Measurements from ENCODE around the gene PLCB1.
A peak's percentile ranks its signal among the peaks of the same experiment; 100 is the strongest.
"Not testable (repeated sequence)": the region's sequence is repeated elsewhere in the genome, so short reads cannot be mapped to it uniquely, and the experiment has no call there.

PLCB1 gene

GRCh38 chr20:8368670-8369069 is 236.6 kb downstream of the PLCB1 start:
- no peak for DNase-seq (ENCODE audit: low spot score)

GRCh38 chr20:8369311-8369710 is 237.2 kb downstream of the PLCB1 start:
- DNase-seq (ENCODE audit: low spot score): no peak

GRCh38 chr20:8370774-8371173 is 238.7 kb downstream of the PLCB1 start:
- DNase-seq (ENCODE audit: low spot score): peak; percentile 37

GRCh38 chr20:8372824-8373380 is 240.8 kb downstream of the PLCB1 start:
- DNase-seq (ENCODE audit: low spot score): no peak

GRCh38 chr20:8373579-8373978 is 241.5 kb downstream of the PLCB1 start:
- DNase-seq (ENCODE audit: low spot score): no peak

- no peak for DNase-seq (ENCODE audit: low spot score)
These were observed 243.8 kb downstream of the PLCB1 start for GRCh38 chr20:8375898-8376297.

GRCh38 chr20:8376940-8377339 is 244.9 kb downstream of the PLCB1 start:
- no peak for DNase-seq (ENCODE audit: low spot score)

- not testable (repeated sequence) for DNase-seq (ENCODE audit: low spot score)
These were observed 247.1 kb downstream of the PLCB1 start for GRCh38 chr20:8379125-8379524.

- peak; percentile 28 for DNase-seq (ENCODE audit: low spot score)
These were observed 253.2 kb downstream of the PLCB1 start for GRCh38 chr20:8385247-8385646.

- DNase-seq (ENCODE audit: low spot score): no peak
These were observed 254.9 kb downstream of the PLCB1 start for GRCh38 chr20:8386991-8387390.

- no peak for DNase-seq (ENCODE audit: low spot score)
These were observed 256.1 kb downstream of the PLCB1 start for GRCh38 chr20:8388141-8388540.

GRCh38 chr20:8388707-8389106 is 256.6 kb downstream of the PLCB1 start:
- peak; percentile 50 for DNase-seq (ENCODE audit: low spot score)

- DNase-seq (ENCODE audit: low spot score): peak; percentile 55
These were observed 257.4 kb downstream of the PLCB1 start for GRCh38 chr20:8389381-8390036.

GRCh38 chr20:8390037-8390433 is 258.0 kb downstream of the PLCB1 start:
- DNase-seq (ENCODE audit: low spot score): no peak

GRCh38 chr20:8390500-8390899 is 258.4 kb downstream of the PLCB1 start:
- DNase-seq (ENCODE audit: low spot score): no peak

GRCh38 chr20:8393381-8393780 is 261.3 kb downstream of the PLCB1 start:
- DNase-seq (ENCODE audit: low spot score): no peak

GRCh38 chr20:8394308-8394945 is 262.4 kb downstream of the PLCB1 start:
- no peak for DNase-seq (ENCODE audit: low spot score)

GRCh38 chr20:8395956-8396355 is 263.9 kb downstream of the PLCB1 start:
- no peak for DNase-seq (ENCODE audit: low spot score)

GRCh38 chr20:8398263-8399051 is 266.4 kb downstream of the PLCB1 start:
- no peak for DNase-seq (ENCODE audit: low spot score)

GRCh38 chr20:8399947-8400346 is 267.9 kb downstream of the PLCB1 start:
- DNase-seq (ENCODE audit: low spot score): peak; percentile 61

GRCh38 chr20:8400486-8400885 is 268.4 kb downstream of the PLCB1 start:
- DNase-seq (ENCODE audit: low spot score): no peak

- no peak for DNase-seq (ENCODE audit: low spot score)
These were observed 269.5 kb downstream of the PLCB1 start for GRCh38 chr20:8401556-8401955.

- no peak for DNase-seq (ENCODE audit: low spot score)
These were observed 270.7 kb downstream of the PLCB1 start for GRCh38 chr20:8402798-8403197.
